GM12878 (cell line): Measurements from ENCODE around the gene GASK1B. TPM values are rescaled to one million over a fixed set of nuclear protein-coding genes. Genes with fewer than 3 reads are reported as not detected.

Experiments used
- ATAC-seq: fragments of 200-7000 bp; cut with Tn5 transposase; 3 replicates; pipeline ENCODE4 v1.9.1; 2020; ENCODE audit warnings: mild to moderate bottlenecking, moderate library complexity
- BruUV-seq: library from RNA; stranded (reverse); fragments of 400-500 nt; replicated peaks from 2 replicates; lab custom pipeline; 2021; lab: Mats Ljungman, UMichigan
- CTCF ChIA-PET: fragments of 300-600 bp; sonication (Branson Sonifier 250); formaldehyde crosslinking; extraction: SDS; loops from one replicate; lab custom pipeline; 2021; ENCODE audit warnings: inconsistent platforms; lab: Yijun Ruan, JAX
- POLR2A ChIA-PET: fragments of 350-600 bp; formaldehyde crosslinking; extraction: SDS; loops from one replicate; lab custom pipeline; 2021; ENCODE audit warnings: inconsistent platforms; lab: Charles Lee
- RAD21 ChIA-PET: fragments of 300-600 bp; sonication (Branson Sonifier 250); formaldehyde crosslinking; loops from one replicate; lab custom pipeline; 2023; ENCODE audit warnings: antibody characterized with exemption; ENCODE audit not compliant: unreplicated experiment; lab: Charles Lee
- SMC1A ChIA-PET: fragments of 300-600 bp; sonication (Branson Sonifier 250); formaldehyde crosslinking; loops from one replicate; lab custom pipeline; 2023; ENCODE audit not compliant: unreplicated experiment, uncharacterized antibody; lab: Charles Lee
- DNase-seq: peaks from one replicate; pipeline ENCODE4 v3.0.0-alpha.2; 2011; ENCODE audit warnings: low read depth, low spot score
- FAIRE-seq: peaks from 3 replicates; lab custom pipeline; 2011; peaks lifted over from hg19 to GRCh38; lab: Jason Lieb, UNC
- H2AFZ ChIP-seq: 2 replicates; pipeline ENCODE4 v1.6.0; 2011; ENCODE audit warnings: low read depth, low read length, control low read depth; ENCODE audit not compliant: control insufficient read depth
- H3K27ac ChIP-seq: 2 replicates; pipeline ENCODE4 v1.5.1; 2011; ENCODE audit warnings: control low read depth; ENCODE audit not compliant: control insufficient read depth, insufficient read depth
- H3K27me3 ChIP-seq, 2 experiments: replicated peaks in 1 of 2; 2 replicates each; pipeline versions ENCODE4 v1.6.0 to v1.6.1; 2011; ENCODE audit warnings: low read length in 1 of 2; ENCODE audit not compliant: control insufficient read depth in 2 of 2, insufficient read depth in 2 of 2
- H3K36me3 ChIP-seq, 2 experiments: 2 replicates each; pipeline ENCODE4 v1.5.1; 2011; ENCODE audit warnings: low read length in 1 of 2; ENCODE audit not compliant: control insufficient read depth in 2 of 2, insufficient read depth in 2 of 2
- H3K4me1 ChIP-seq: 2 replicates; pipeline ENCODE4 v1.6.1; 2011; ENCODE audit warnings: mild to moderate bottlenecking, low read length, moderate library complexity, mixed read lengths; ENCODE audit not compliant: control insufficient read depth, insufficient read depth
- H3K4me2 ChIP-seq: 2 replicates; pipeline ENCODE4 v1.6.0; 2011; ENCODE audit warnings: control low read depth; ENCODE audit not compliant: control insufficient read depth, insufficient read depth
- H3K4me3 ChIP-seq: fragments of 200-600 bp; sonication (generic); 2 replicates; pipeline ENCODE4 v1.5.1; 2016
- H3K79me2 ChIP-seq: 2 replicates; pipeline ENCODE4 v1.6.0; 2011; ENCODE audit warnings: low read length; ENCODE audit not compliant: control insufficient read depth, insufficient read depth
- H3K9ac ChIP-seq: 2 replicates; pipeline ENCODE4 v1.8.0; 2011; ENCODE audit warnings: low read length, control low read depth, mixed read lengths; ENCODE audit not compliant: control insufficient read depth, insufficient read depth
- H3K9me3 ChIP-seq: replicated peaks from 3 replicates; pipeline ENCODE4 v1.5.1; 2011; ENCODE audit warnings: mild to moderate bottlenecking, low read length; ENCODE audit not compliant: control insufficient read depth, insufficient read depth
- H4K20me1 ChIP-seq: 2 replicates; pipeline ENCODE4 v1.6.0; 2011; ENCODE audit not compliant: control insufficient read depth, insufficient read depth
- CREM ChIP-seq: IDR thresholded peaks from 2 replicates; pipeline ENCODE4 v1.6.1; 2014; ENCODE audit warnings: antibody characterized with exemption, low read depth
- FOXK2 ChIP-seq: fragments of 450-650 bp; IDR thresholded peaks from 2 replicates; pipeline ENCODE4 v1.6.1; 2017; ENCODE audit warnings: mild to moderate bottlenecking, moderate library complexity
- FOXM1 ChIP-seq: IDR thresholded peaks from 2 replicates; pipeline ENCODE4 v1.6.1; 2012; ENCODE audit warnings: low read depth, mild to moderate bottlenecking, inconsistent platforms, low read length, moderate library complexity
- IKZF2 ChIP-seq, 2 experiments: fragments of 450-650 bp; IDR thresholded peaks; 2 replicates each; pipeline ENCODE4 v1.6.1; 2017; ENCODE audit warnings: mild to moderate bottlenecking in 2 of 2, moderate library complexity in 2 of 2
- LARP7 ChIP-seq: fragments of 450-650 bp; IDR thresholded peaks from 2 replicates; pipeline ENCODE4 v1.6.1; 2017; ENCODE audit warnings: mild to moderate bottlenecking
- MXI1 ChIP-seq: fragments of 150-350 bp; IDR thresholded peaks from 2 replicates; pipeline ENCODE4 v1.6.1; 2011; ENCODE audit warnings: low read depth, mild to moderate bottlenecking, inconsistent platforms, low read length, improper control_type of control experiment
- MYB ChIP-seq: fragments of 150-350 bp; IDR thresholded peaks from 2 replicates; pipeline ENCODE4 v1.6.1; 2014; ENCODE audit warnings: mild to moderate bottlenecking, low read depth, low read length, borderline replicate concordance
- NBN ChIP-seq: fragments of 450-650 bp; IDR thresholded peaks from 2 replicates; pipeline ENCODE4 v1.6.1; 2016
- NFYB ChIP-seq: IDR thresholded peaks from 2 replicates; pipeline ENCODE4 v1.6.1; 2011; ENCODE audit warnings: low read depth, mild to moderate bottlenecking, low read length, improper control_type of control experiment, moderate library complexity; ENCODE audit not compliant: insufficient read depth
- RBBP5 ChIP-seq: fragments of 200-600 bp; sonication (generic); conservative IDR thresholded peaks from 2 replicates; pipeline ENCODE4 v1.6.1; 2016
- SMAD1 ChIP-seq: fragments of 450-650 bp; IDR thresholded peaks from 2 replicates; pipeline ENCODE4 v1.6.1; 2018; ENCODE audit warnings: mild to moderate bottlenecking, low read depth; ENCODE audit not compliant: partially characterized antibody
- SREBF1 ChIP-seq: IDR thresholded peaks from 2 replicates; pipeline ENCODE4 v1.6.1; 2012; ENCODE audit warnings: mild to moderate bottlenecking, low read length
- STAT1 ChIP-seq: fragments of 450-650 bp; conservative IDR thresholded peaks from 2 replicates; pipeline ENCODE4 v1.6.1; 2014; ENCODE audit warnings: antibody characterized with exemption, mild to moderate bottlenecking
- SUPT20H ChIP-seq: IDR thresholded peaks from 2 replicates; pipeline ENCODE4 v1.6.1; 2011; ENCODE audit warnings: low read depth, mild to moderate bottlenecking, low read length, moderate library complexity, borderline replicate concordance; ENCODE audit not compliant: control insufficient read depth
- WGBS: methylation state at CpG from one replicate; pipeline ENCODE4 v1.1.6; 2016; ENCODE audit warnings: low lambda C conversion rate; ENCODE audit not compliant: insufficient replicate concordance, insufficient coverage; ENCODE audit errors: missing lambda C conversion rate; 5-methylcytosine and 5-hydroxymethylcytosine counted together
- in situ Hi-C: fragments of 300-500 bp; cut with MboI; formaldehyde crosslinking; loops from 9 replicates; pipeline ENCODE4 v1.14.3; 2018; ENCODE audit warnings: mixed read lengths
- intact Hi-C: fragments of 100-400 bp; cut with micrococcal nuclease; formaldehyde crosslinking; loops from one replicate; pipeline ENCODE4 v1.14.2; 2022; ENCODE audit not compliant: unreplicated experiment
- polyA plus RNA-seq, 11 experiments: library from polyadenylated mRNA; depleted of rRNA in 4 of 11; unstranded in 6 of 11; stranded (reverse) in 5 of 11; fragments of >200 nt; fragmentation: Nextera tagmentation in 4 of 11; fragmentation: Illumina TruSeq in 1 of 11; extraction: Ambion mirVana in 4 of 11; extraction: Trizol in 1 of 11; gene quantifications; 1 replicate in 1 of 11; 2 replicates in 10 of 11; pipeline versions ENCODE4 v1.2.1 to v1.2.3, GENCODE V29; 2011 to 2016; ENCODE audit warnings: inconsistent platforms in 2 of 11, missing spikeins in 2 of 11, low read depth in 1 of 11
- total RNA-seq, 4 experiments: library from RNA; depleted of rRNA in 3 of 4; stranded (reverse); fragments of >200 nt in 3 of 4; fragmentation: Illumina TruSeq in 1 of 4; extraction: Trizol in 1 of 4; gene quantifications; 2 replicates each; pipeline versions ENCODE4 v1.2.1 to v1.2.3, GENCODE V29; 2013 to 2021
- TF ChIP-seq, protein P1 (sequence below): fragments of 450-650 bp; IDR thresholded peaks from 2 replicates; pipeline ENCODE4 v1.6.1; 2018; ENCODE audit warnings: borderline replicate concordance, mild to moderate bottlenecking; ENCODE audit not compliant: partially characterized antibody
- TF ChIP-seq, protein P2 (sequence below): fragments of 450-650 bp; IDR thresholded peaks from 2 replicates; pipeline ENCODE4 v1.6.1; 2018; ENCODE audit warnings: mild to moderate bottlenecking, low read depth, moderate library complexity; ENCODE audit not compliant: partially characterized antibody
- TF ChIP-seq, protein P3 (sequence below): fragments of 450-650 bp; formaldehyde crosslinking; IDR thresholded peaks from 2 replicates; pipeline ENCODE4 v1.5.0; 2022; ENCODE audit warnings: mild to moderate bottlenecking, missing genetic modification characterization

GASK1B gene
- total and polyA plus RNA-seq, 10 of the 15 experiments (the other 5 are each of a cell fraction or from before 2014, with no cell fraction given) = under 0.01 to 0.21 (median 0.07) TPM; not detected in 1

DNA sequence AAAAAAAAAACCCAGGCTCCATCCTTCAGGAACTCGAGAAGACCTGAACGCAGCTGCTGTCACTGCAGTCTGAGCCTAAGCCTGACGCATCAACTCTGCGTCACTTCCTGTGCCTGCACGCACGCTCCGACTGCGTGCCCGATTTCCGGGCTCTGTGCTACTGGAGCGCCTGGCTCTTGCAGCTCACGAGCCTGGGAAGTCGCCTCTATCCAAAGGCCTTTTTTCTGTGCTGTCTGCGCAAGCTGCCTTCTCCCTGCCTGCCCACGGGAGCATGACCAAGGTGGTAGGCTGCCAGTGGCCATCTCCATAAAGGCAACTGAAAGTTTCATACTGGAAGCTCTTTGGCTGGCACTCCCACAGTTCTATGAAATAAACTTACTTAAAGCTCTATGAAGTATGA, 9.9 kb upstream of the GASK1B start (continued):
- TF ChIP-seq, protein P1, sequence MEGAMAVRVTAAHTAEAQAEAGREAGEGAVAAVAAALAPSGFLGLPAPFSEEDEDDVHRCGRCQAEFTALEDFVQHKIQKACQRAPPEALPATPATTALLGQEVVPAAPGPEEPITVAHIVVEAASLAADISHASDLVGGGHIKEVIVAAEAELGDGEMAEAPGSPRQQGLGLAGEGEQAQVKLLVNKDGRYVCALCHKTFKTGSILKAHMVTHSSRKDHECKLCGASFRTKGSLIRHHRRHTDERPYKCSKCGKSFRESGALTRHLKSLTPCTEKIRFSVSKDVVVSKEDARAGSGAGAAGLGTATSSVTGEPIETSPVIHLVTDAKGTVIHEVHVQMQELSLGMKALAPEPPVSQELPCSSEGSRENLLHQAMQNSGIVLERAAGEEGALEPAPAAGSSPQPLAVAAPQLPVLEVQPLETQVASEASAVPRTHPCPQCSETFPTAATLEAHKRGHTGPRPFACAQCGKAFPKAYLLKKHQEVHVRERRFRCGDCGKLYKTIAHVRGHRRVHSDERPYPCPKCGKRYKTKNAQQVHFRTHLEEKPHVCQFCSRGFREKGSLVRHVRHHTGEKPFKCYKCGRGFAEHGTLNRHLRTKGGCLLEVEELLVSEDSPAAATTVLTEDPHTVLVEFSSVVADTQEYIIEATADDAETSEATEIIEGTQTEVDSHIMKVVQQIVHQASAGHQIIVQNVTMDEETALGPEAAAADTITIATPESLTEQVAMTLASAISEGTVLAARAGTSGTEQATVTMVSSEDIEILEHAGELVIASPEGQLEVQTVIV = no peak
- TF ChIP-seq STAT1 (no peak), FOXK2 (no peak), NBN (no peak), NFYB (no peak)

DNA sequence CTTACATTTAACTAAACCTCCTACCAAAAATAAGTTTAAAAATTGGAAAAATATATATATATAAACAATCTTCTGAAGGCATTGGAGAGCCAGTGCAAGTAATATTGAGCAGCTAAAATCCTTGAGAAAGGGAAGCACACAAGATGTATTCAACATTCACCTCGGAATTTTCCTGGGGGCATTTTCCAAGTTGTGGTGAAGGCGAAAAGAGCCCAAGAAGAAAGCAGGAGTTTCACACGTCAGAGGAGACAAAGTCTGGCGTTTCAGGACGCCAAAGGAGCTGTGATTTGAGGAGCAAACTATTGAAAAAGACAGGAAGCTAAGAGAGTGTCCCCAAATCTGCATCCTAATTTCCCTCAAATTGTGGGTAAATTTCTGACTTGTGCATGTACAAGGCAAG, 9.1 kb upstream of the GASK1B start:
- no peak overlapping the region for H3K4me3 ChIP-seq
- H3K4me2 ChIP-seq = no peak overlapping the region
- in situ Hi-C loops (no loop called here), intact Hi-C loops (no loop called here)
- 9% methylated on average over 5 of the region's 5 CpGs for WGBS
- ChIA-PET POLR2A (no interaction called here), RAD21 (no interaction called here), SMC1A (no interaction called here), CTCF (interaction anchor here (0.7 to 2.0 kb wide), 3 partner anchors 10 to 12 kb away, joined by 3 to 8 read pairs (median 5); partner anchors contain the start of gene GASK1B)
- no peaks in the 10 kb centered on the region for H3K4me1 ChIP-seq
- no peaks in the 10 kb centered on the region for H3K79me2 ChIP-seq
- no peaks in the 10 kb centered on the region for H3K36me3 ChIP-seq
- H3K27ac ChIP-seq = no peak overlapping the region
- no peak for TF ChIP-seq SUPT20H
- TF ChIP-seq MYB = no peak
- TF ChIP-seq, protein P2, sequence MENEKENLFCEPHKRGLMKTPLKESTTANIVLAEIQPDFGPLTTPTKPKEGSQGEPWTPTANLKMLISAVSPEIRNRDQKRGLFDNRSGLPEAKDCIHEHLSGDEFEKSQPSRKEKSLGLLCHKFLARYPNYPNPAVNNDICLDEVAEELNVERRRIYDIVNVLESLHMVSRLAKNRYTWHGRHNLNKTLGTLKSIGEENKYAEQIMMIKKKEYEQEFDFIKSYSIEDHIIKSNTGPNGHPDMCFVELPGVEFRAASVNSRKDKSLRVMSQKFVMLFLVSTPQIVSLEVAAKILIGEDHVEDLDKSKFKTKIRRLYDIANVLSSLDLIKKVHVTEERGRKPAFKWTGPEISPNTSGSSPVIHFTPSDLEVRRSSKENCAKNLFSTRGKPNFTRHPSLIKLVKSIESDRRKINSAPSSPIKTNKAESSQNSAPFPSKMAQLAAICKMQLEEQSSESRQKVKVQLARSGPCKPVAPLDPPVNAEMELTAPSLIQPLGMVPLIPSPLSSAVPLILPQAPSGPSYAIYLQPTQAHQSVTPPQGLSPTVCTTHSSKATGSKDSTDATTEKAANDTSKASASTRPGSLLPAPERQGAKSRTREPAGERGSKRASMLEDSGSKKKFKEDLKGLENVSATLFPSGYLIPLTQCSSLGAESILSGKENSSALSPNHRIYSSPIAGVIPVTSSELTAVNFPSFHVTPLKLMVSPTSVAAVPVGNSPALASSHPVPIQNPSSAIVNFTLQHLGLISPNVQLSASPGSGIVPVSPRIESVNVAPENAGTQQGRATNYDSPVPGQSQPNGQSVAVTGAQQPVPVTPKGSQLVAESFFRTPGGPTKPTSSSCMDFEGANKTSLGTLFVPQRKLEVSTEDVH = no peak
- TF ChIP-seq MXI1 = no peak
- no peak for TF ChIP-seq LARP7
- TF ChIP-seq IKZF2 (IDR thresholded peaks at IDR 0.05) = no peak
- TF ChIP-seq CREM = no peak
- TF ChIP-seq, protein P3, sequence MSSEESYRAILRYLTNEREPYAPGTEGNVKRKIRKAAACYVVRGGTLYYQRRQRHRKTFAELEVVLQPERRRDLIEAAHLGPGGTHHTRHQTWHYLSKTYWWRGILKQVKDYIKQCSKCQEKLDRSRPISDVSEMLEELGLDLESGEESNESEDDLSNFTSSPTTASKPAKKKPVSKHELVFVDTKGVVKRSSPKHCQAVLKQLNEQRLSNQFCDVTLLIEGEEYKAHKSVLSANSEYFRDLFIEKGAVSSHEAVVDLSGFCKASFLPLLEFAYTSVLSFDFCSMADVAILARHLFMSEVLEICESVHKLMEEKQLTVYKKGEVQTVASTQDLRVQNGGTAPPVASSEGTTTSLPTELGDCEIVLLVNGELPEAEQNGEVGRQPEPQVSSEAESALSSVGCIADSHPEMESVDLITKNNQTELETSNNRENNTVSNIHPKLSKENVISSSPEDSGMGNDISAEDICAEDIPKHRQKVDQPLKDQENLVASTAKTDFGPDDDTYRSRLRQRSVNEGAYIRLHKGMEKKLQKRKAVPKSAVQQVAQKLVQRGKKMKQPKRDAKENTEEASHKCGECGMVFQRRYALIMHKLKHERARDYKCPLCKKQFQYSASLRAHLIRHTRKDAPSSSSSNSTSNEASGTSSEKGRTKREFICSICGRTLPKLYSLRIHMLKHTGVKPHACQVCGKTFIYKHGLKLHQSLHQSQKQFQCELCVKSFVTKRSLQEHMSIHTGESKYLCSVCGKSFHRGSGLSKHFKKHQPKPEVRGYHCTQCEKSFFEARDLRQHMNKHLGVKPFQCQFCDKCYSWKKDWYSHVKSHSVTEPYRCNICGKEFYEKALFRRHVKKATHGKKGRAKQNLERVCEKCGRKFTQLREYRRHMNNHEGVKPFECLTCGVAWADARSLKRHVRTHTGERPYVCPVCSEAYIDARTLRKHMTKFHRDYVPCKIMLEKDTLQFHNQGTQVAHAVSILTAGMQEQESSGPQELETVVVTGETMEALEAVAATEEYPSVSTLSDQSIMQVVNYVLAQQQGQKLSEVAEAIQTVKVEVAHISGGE = no peak
- no peak for TF ChIP-seq SREBF1
- no peak for TF ChIP-seq RBBP5
- no peak for TF ChIP-seq SMAD1
- TF ChIP-seq FOXM1 = no peak
- ATAC-seq (no peak), FAIRE-seq (no peak), DNase-seq (no peak)
- H2AFZ ChIP-seq = no peak overlapping the region
- no peaks in the 10 kb centered on the region for H3K9me3 ChIP-seq
- no peaks in the 10 kb centered on the region for H3K27me3 ChIP-seq
- H4K20me1 ChIP-seq = no peaks in the 10 kb centered on the region
- BruUV-seq = no TSS peak
- H3K9ac ChIP-seq = no peak overlapping the region
